HUES64 (cell line): ENCODE data around the gene DCBLD2.
"Not testable (repeated sequence)": the region's sequence is repeated elsewhere in the genome, so short reads cannot be mapped to it uniquely, and the experiment has no call there.

ENCODE experiments used
- H3K27ac ChIP-seq: 2 replicates; pipeline ENCODE4 v1.7.0; 2013; ENCODE audit warnings: low read depth, low read length, inconsistent platforms
- H3K27me3 ChIP-seq: 2 replicates; pipeline ENCODE4 v1.6.1; 2013; ENCODE audit warnings: mild to moderate bottlenecking, low read length; ENCODE audit not compliant: insufficient read depth
- H3K36me3 ChIP-seq: 2 replicates; pipeline ENCODE4 v1.6.1; 2013; ENCODE audit warnings: mild to moderate bottlenecking, low read length; ENCODE audit not compliant: insufficient read depth
- H3K4me1 ChIP-seq: 2 replicates; pipeline ENCODE4 v1.6.1; 2013; ENCODE audit warnings: mild to moderate bottlenecking, low read length, moderate library complexity; ENCODE audit not compliant: insufficient read depth
- H3K4me3 ChIP-seq: 2 replicates; pipeline ENCODE4 v1.5.1; 2013; ENCODE audit warnings: mild to moderate bottlenecking, low read length, moderate library complexity
- H3K9ac ChIP-seq: 2 replicates; pipeline ENCODE4 v1.6.1; 2013; ENCODE audit warnings: mild to moderate bottlenecking, low read depth, low read length
- H3K9me3 ChIP-seq: 2 replicates; pipeline ENCODE4 v1.6.1; 2013; ENCODE audit warnings: low read depth, low read length; ENCODE audit not compliant: insufficient read depth
- WGBS: fragments of 150-250, 120-280 bp; methylation state at CpG from one replicate; pipeline ENCODE4 v1.1.7; 2013; ENCODE audit warnings: missing lambda C conversion rate; 5-methylcytosine and 5-hydroxymethylcytosine counted together

The DCBLD2 gene

GRCh38 chr3:98857258-98857657 is 44.2 kb downstream of the DCBLD2 start:
- H3K9ac ChIP-seq, H3K27ac ChIP-seq, H3K4me3 ChIP-seq, H3K9me3 ChIP-seq, H3K27me3 ChIP-seq, H3K4me1 ChIP-seq: not testable (repeated sequence)
- WGBS: 92% methylated on average over 9 of the region's 9 CpGs
- H3K36me3 ChIP-seq: peaks cover 18% of the 10 kb centered on the region

- H3K27me3 ChIP-seq: no peaks in the 10 kb centered on the region
- no peaks in the 10 kb centered on the region for H3K4me1 ChIP-seq
- WGBS: 96% methylated on average over 7 of the region's 8 CpGs
- H3K27ac ChIP-seq: no peak overlapping the region
- H3K9me3 ChIP-seq: peaks cover 8% of the 10 kb centered on the region; the same call in 1 of the 2 replicates
- no peak overlapping the region for H3K4me3 ChIP-seq
- no peak overlapping the region for H3K9ac ChIP-seq
- H3K36me3 ChIP-seq: peaks cover 18% of the 10 kb centered on the region
Measured at GRCh38 chr3:98856724-98857123, 44.8 kb downstream of the DCBLD2 start.

- Histone ChIP-seq H3K9me3 (peaks cover 8% of the 10 kb centered on the region; the same call in 1 of the 2 replicates), H3K36me3 (peaks cover 18% of the 10 kb centered on the region), H3K27ac (no peak overlapping the region), H3K9ac (no peak overlapping the region), H3K4me1 (no peaks in the 10 kb centered on the region), H3K4me3 (no peak overlapping the region), H3K27me3 (no peaks in the 10 kb centered on the region)
- 82% methylated on average over 1 of the region's 1 CpG for WGBS
Measured at GRCh38 chr3:98855806-98856400, 45.6 kb downstream of the DCBLD2 start.

GRCh38 chr3:98848108-98848507 is 53.4 kb downstream of the DCBLD2 start:
- H3K9me3 ChIP-seq: peaks cover 6% of the 10 kb centered on the region; the same call in 1 of the 2 replicates
- H3K4me1 ChIP-seq: no peaks in the 10 kb centered on the region
- no CpG with 5 or more reads among the region's 1 CpG for WGBS
- no peaks in the 10 kb centered on the region for H3K27me3 ChIP-seq
- H3K4me3 ChIP-seq: no peak overlapping the region
- no peak overlapping the region for H3K27ac ChIP-seq
- peaks cover 21% of the 10 kb centered on the region for H3K36me3 ChIP-seq
- H3K9ac ChIP-seq: no peak overlapping the region

- no peak overlapping the region for H3K27ac ChIP-seq
- peaks cover 6% of the 10 kb centered on the region; the same call in 1 of the 2 replicates for H3K9me3 ChIP-seq
- no peak overlapping the region for H3K9ac ChIP-seq
- no peaks in the 10 kb centered on the region for H3K27me3 ChIP-seq
- H3K4me1 ChIP-seq: no peaks in the 10 kb centered on the region
- H3K4me3 ChIP-seq: no peak overlapping the region
- peaks cover 25% of the 10 kb centered on the region for H3K36me3 ChIP-seq
Measured at GRCh38 chr3:98846101-98846500, 55.4 kb downstream of the DCBLD2 start.

GRCh38 chr3:98843266-98843959 is 58.1 kb downstream of the DCBLD2 start:
- Histone ChIP-seq H3K36me3 (peaks cover 37% of the 10 kb centered on the region), H3K27ac (no peak overlapping the region)

GRCh38 chr3:98839846-98840245 is 61.6 kb downstream of the DCBLD2 start:
- WGBS: 95% methylated on average over 3 of the region's 3 CpGs
- H3K9me3 ChIP-seq: peaks cover 10% of the 10 kb centered on the region; the same call in 1 of the 2 replicates
- no peak overlapping the region for H3K27ac ChIP-seq
- H3K4me3 ChIP-seq: no peak overlapping the region
- H3K36me3 ChIP-seq: peaks cover 24% of the 10 kb centered on the region; the same call in 1 of the 2 replicates
- no peaks in the 10 kb centered on the region for H3K4me1 ChIP-seq
- H3K27me3 ChIP-seq: no peaks in the 10 kb centered on the region
- no peak overlapping the region for H3K9ac ChIP-seq

More at GRCh38 chr3:98843266-98843959, 58.1 kb downstream of the DCBLD2 start:
- Histone ChIP-seq H3K4me3 (no peak overlapping the region), H3K27me3 (no peaks in the 10 kb centered on the region), H3K9ac (no peak overlapping the region), H3K9me3 (peaks cover 14% of the 10 kb centered on the region; the same call in 1 of the 2 replicates), H3K4me1 (no peaks in the 10 kb centered on the region)
- WGBS: 94% methylated on average over 4 of the region's 7 CpGs

GRCh38 chr3:98831060-98831459 is 70.4 kb downstream of the DCBLD2 start:
- peaks cover 33% of the 10 kb centered on the region for H3K9me3 ChIP-seq
- 87% methylated on average over 5 of the region's 5 CpGs for WGBS
- not testable (repeated sequence) for H3K36me3 ChIP-seq, H3K27me3 ChIP-seq, H3K27ac ChIP-seq, H3K9ac ChIP-seq, H3K4me3 ChIP-seq, H3K4me1 ChIP-seq

GRCh38 chr3:98829246-98829832 is 72.2 kb downstream of the DCBLD2 start:
- H3K4me3 ChIP-seq: no peak overlapping the region
- H3K4me1 ChIP-seq: no peaks in the 10 kb centered on the region
- no CpG with 5 or more reads among the region's 1 CpG for WGBS
- no peaks in the 10 kb centered on the region for H3K27me3 ChIP-seq
- H3K27ac ChIP-seq: no peak overlapping the region
- peaks cover 33% of the 10 kb centered on the region for H3K9me3 ChIP-seq
- peaks cover 8% of the 10 kb centered on the region; the same call in 1 of the 2 replicates for H3K36me3 ChIP-seq
- no peak overlapping the region for H3K9ac ChIP-seq

- no peak overlapping the region for H3K4me3 ChIP-seq
- H3K9me3 ChIP-seq: peaks cover 20% of the 10 kb centered on the region
- H3K27ac ChIP-seq: no peak overlapping the region
- H3K36me3 ChIP-seq: peaks cover 4% of the 10 kb centered on the region
- H3K9ac ChIP-seq: no peak overlapping the region
- WGBS: 100% methylated on average over 1 of the region's 1 CpG
- H3K27me3 ChIP-seq: no peaks in the 10 kb centered on the region
- H3K4me1 ChIP-seq: no peaks in the 10 kb centered on the region
Measured at GRCh38 chr3:98827221-98827920, 74.1 kb downstream of the DCBLD2 start.

GRCh38 chr3:98826126-98826525 is 75.4 kb downstream of the DCBLD2 start:
- H3K27me3 ChIP-seq: no peaks in the 10 kb centered on the region
- no peaks in the 10 kb centered on the region for H3K4me1 ChIP-seq
- peaks cover 14% of the 10 kb centered on the region for H3K36me3 ChIP-seq
- peaks cover 11% of the 10 kb centered on the region for H3K9me3 ChIP-seq
- no peak overlapping the region for H3K27ac ChIP-seq
- no peak overlapping the region for H3K4me3 ChIP-seq
- no peak overlapping the region for H3K9ac ChIP-seq
- 89% methylated on average over 3 of the region's 3 CpGs for WGBS
